Activated naive CD4-positive, alpha-beta T cell treated with anti-CD3 and anti-CD28 coated beads for 36 hours (primary cell): Measurements from ENCODE around the gene GPR156. TPM values are rescaled to one million over a fixed set of nuclear protein-coding genes. Genes with fewer than 3 reads are reported as not detected.
A peak's percentile ranks its signal among the peaks of the same experiment; 100 is the strongest.

ENCODE experiments used
- CTCF ChIA-PET: fragments of 350-600 bp; sonication (Branson Sonifier 250); formaldehyde crosslinking; loops from one replicate; lab custom pipeline; 2021; ENCODE audit warnings: antibody characterized with exemption; lab: Charles Lee
- DNase-seq: peaks from one replicate; pipeline ENCODE4 v3.0.0-alpha.2; 2020
- H3K27ac Mint-ChIP-seq: one replicate; pipeline ENCODE4 v1.8.0; 2021; ENCODE audit warnings: mild to moderate bottlenecking, mixed read lengths
- H3K27me3 Mint-ChIP-seq: one replicate; pipeline ENCODE4 v1.8.0; 2021; ENCODE audit warnings: low read depth, mixed read lengths
- H3K36me3 Mint-ChIP-seq: one replicate; pipeline ENCODE4 v1.8.0; 2021; ENCODE audit warnings: low read depth, mixed read lengths
- H3K4me1 Mint-ChIP-seq: one replicate; pipeline ENCODE4 v1.8.0; 2021; ENCODE audit warnings: low read depth, mixed read lengths
- H3K4me3 Mint-ChIP-seq: one replicate; pipeline ENCODE4 v1.8.0; 2021; ENCODE audit warnings: mild to moderate bottlenecking, moderate library complexity, mixed read lengths
- H3K9me3 Mint-ChIP-seq: one replicate; pipeline ENCODE4 v1.8.0; 2021; ENCODE audit warnings: mixed read lengths
- intact Hi-C: fragments of 100-400 bp; cut with micrococcal nuclease; formaldehyde crosslinking; loops from one replicate; pipeline ENCODE4 v1.15.1; 2023
- total RNA-seq, 2 experiments: library from RNA; stranded (reverse); gene quantifications; one replicate each; pipeline ENCODE4 v1.2.3, GENCODE V29; 2021

Gene GPR156
- total RNA-seq, 2 experiments from 2014 or later, result not detected

DNA sequence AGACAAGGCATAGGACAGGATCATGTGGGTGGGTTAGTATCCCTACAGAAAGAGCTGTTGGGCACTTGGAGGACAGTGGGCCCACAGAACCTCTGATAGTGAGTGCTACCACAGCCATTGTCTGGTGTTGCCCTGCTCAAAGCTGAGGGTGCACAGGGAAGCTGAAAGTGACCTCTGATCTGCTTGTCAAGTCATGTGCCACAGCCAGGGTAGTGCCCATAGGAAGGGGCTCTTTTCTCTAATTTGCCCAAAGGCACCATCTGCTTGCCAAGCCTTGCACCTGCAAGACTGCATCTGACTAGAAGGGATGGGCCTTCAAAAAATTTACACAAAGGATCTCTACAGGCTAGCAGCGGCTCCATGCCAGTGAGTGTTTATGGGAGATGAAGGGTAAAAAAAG lies 103.4 kb downstream of the GPR156 start:
- no peaks in the 10 kb centered on the region for H3K9me3 Mint-ChIP-seq
- no peak overlapping the region for H3K4me3 Mint-ChIP-seq
- CTCF ChIA-PET, result interaction anchor here (1.4 kb wide), 1 partner anchor 290 kb away, joined by 5 read pairs; no protein-coding TSS in a partner anchor
- H3K36me3 Mint-ChIP-seq, result no peaks in the 10 kb centered on the region
- intact Hi-C loops, result loop anchor here (1.0 kb wide), 1 partner anchor 360 kb away; no protein-coding TSS in a partner anchor
- DNase-seq, result no peak
- H3K27ac Mint-ChIP-seq, result no peak overlapping the region
- H3K4me1 Mint-ChIP-seq, result no peaks in the 10 kb centered on the region
- H3K27me3 Mint-ChIP-seq, result no peaks in the 10 kb centered on the region

DNA sequence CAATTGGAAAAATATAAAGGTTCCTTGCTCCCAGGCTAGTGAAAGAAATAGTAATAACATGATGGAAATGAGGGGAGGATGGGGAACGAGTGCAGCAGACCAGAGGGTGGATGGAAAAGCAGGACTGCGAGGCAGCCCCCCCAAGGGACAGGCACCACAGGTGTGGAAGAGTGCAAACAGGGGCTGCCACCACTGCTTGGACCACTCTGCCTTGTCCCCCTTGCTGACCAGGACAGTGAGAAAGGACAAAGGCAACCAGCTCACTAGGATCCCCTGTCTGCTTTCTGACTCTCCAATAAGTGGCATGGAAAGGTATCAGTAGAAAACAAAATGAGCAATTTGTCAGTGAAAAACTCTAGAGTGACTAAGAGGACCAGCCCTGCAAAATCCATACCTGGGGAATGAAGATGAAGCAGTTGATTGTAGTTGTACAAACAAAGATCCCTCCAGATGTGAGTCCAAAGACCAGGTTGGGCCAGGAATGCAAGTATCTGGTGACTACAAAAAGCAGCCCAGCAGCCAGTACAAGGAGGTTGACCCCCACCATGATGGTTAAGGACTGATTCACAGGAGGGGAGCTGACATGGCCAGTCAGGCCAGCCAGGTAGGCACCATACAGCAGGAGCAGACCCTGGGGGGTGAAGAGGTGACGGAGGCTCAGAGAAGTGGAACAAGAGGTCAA lies 104.2 kb downstream of the GPR156 start:
- no peaks in the 10 kb centered on the region for H3K36me3 Mint-ChIP-seq
- no peaks in the 10 kb centered on the region for H3K9me3 Mint-ChIP-seq
- intact Hi-C loops, result no loop called here
- no peak overlapping the region for H3K4me3 Mint-ChIP-seq
- CTCF ChIA-PET, result interaction anchor here (1.4 kb wide), 1 partner anchor 289 kb away, joined by 5 read pairs; no protein-coding TSS in a partner anchor
- H3K4me1 Mint-ChIP-seq, result no peaks in the 10 kb centered on the region
- H3K27ac Mint-ChIP-seq, result no peak overlapping the region
- no peak for DNase-seq
- H3K27me3 Mint-ChIP-seq, result no peaks in the 10 kb centered on the region

DNA sequence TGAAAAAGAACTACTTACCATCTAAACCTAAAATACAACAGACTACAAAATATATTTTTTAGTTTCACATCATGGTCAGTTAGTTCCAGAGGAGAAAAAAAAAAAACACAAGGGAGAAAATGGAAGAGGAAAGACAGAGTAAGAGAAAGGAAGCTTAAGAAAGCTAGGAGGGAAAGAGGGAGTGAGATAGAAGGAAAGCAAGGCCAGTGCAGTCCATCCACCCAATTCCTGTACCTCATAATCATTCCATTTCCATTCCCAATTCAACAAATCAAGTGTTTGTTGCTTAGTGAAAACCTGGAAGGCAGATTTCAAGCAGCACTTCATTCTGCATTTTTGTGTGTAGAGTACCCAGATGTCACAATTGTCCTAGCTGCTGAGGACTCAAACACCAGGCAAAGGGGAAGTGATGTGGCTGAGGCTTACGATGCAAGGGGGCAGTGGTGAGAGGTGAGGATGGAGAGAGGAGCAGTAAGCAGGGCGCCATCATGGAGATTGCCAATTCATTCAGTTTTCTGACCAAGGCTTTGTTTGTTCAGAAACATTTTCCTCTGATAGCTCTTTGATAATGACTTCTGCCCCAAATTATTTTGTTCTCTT lies 107.2 kb downstream of the GPR156 start:
- intact Hi-C loops, result no loop called here

DNA sequence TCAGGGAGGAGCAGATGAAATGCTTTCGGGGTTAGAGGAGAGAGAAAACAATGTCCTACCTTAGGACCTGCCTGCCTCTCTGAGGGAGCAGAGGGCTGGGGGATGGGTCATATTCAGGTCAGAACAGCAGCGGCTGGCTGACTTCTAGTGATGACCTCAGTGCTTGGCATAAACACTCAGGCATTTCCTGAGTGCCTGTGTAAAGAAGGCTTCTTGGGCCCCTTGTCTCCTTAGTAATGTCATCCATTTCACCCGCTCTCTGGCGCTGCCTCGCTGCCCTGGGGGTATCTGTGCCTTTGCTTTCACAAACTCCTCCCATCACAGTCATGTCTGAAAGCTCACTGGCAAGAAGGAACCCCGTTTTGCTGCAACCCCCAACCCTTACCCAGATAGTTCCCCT lies 107.9 kb downstream of the GPR156 start:
- Mint-ChIP-seq H3K27me3 (no peaks in the 10 kb centered on the region), H3K4me1 (no peaks in the 10 kb centered on the region), H3K36me3 (no peaks in the 10 kb centered on the region), H3K9me3 (no peaks in the 10 kb centered on the region), H3K27ac (no peak overlapping the region), H3K4me3 (no peak overlapping the region)
- CTCF ChIA-PET, result interaction anchor here (0.5 kb wide), 1 partner anchor 114 kb away, joined by 5 read pairs; no protein-coding TSS in a partner anchor
- intact Hi-C loops, result no loop called here
- no peak for DNase-seq

More for the DNA sequence above, 107.2 kb downstream of the GPR156 start:
- no peak for DNase-seq
- Mint-ChIP-seq H3K4me1 (no peaks in the 10 kb centered on the region), H3K36me3 (no peaks in the 10 kb centered on the region), H3K27ac (no peak overlapping the region), H3K9me3 (no peaks in the 10 kb centered on the region), H3K4me3 (no peak overlapping the region), H3K27me3 (no peaks in the 10 kb centered on the region)
- CTCF ChIA-PET, result interaction anchor here (0.5 kb wide), 1 partner anchor 113 kb away, joined by 5 read pairs; no protein-coding TSS in a partner anchor

DNA sequence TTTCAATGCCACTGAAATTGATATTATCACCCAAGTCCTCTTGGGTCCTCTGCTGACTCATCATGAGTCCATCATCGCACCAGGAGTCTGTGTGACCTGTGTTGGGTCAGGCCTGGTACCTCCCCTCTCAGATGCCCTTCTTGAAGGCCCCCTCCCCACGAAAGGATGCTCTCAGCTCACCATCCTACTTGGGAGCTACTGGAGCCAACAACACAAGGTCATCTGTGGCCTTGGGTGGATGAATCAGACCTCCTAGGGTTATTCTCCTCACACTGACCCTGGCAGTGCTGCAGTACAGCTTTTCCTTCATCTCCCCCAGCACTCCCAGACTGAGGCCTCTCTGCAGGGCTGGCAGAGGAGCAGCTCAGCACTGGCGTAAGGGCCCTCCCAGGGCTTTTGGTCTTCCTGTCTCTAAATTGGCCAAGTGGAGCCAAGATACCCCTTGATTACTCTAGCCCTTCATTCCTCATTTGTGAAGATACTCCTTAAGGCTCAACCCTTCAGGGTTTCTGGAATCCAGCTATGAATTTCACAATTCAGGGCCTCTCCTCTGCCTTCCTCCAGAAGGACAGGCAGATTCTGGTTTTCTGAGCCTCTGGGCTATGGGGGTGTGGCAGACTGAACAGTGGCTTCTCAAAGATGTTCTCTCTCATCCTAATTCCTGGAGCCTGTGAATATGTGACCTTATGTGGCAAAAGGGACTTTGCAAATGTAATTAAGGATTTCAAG lies 110.0 kb downstream of the GPR156 start:
- Mint-ChIP-seq H3K27ac (no peak overlapping the region), H3K4me3 (no peak overlapping the region), H3K9me3 (no peaks in the 10 kb centered on the region), H3K27me3 (no peaks in the 10 kb centered on the region), H3K4me1 (no peaks in the 10 kb centered on the region), H3K36me3 (no peaks in the 10 kb centered on the region)
- CTCF ChIA-PET, result interaction anchor here (0.7 kb wide), 1 partner anchor 9 kb away, joined by 3 read pairs; no protein-coding TSS in a partner anchor
- intact Hi-C loops, result no loop called here
- DNase-seq, result no peak

DNA sequence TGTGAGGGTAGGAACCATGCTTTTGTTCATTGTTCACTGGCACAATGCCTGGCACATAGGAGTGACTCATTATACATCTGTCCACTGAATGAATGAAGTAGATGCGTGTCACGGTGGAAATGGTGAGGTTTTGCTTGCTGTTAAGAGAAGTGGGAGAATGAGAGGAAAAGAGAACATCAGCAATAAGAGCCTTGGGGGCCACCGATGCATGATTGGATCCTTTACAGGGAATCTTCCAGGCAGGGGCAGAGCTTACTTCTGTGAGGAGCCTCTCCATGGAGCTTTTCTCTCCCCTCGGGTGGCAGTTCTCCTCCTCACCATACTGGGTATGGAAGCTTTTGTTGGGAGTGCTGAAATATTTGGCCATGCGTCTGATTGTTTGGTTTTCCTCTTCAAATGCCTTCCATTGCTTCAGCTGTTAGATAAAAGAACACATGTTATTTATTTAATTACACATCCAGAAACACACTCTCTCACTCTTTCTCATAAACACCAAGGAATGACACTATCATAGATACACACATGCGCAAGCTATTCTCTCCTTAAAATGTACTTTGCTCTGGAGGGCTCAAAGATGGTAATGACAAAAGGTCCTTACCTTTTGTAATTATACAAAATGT lies 111.9 kb downstream of the GPR156 start:
- CTCF ChIA-PET, result interaction anchor here (0.5 to 1.5 kb wide), 5 partner anchors 13 to 461 kb away, joined by 3 to 4 read pairs (median 3); no protein-coding TSS in a partner anchor
- intact Hi-C loops, result no loop called here
- no peaks in the 10 kb centered on the region for H3K9me3 Mint-ChIP-seq
- H3K36me3 Mint-ChIP-seq, result no peaks in the 10 kb centered on the region
- H3K27ac Mint-ChIP-seq, result no peak overlapping the region
- DNase-seq, result no peak
- H3K4me1 Mint-ChIP-seq, result no peaks in the 10 kb centered on the region
- peaks cover 3% of the 10 kb centered on the region for H3K27me3 Mint-ChIP-seq
- no peak overlapping the region for H3K4me3 Mint-ChIP-seq

DNA sequence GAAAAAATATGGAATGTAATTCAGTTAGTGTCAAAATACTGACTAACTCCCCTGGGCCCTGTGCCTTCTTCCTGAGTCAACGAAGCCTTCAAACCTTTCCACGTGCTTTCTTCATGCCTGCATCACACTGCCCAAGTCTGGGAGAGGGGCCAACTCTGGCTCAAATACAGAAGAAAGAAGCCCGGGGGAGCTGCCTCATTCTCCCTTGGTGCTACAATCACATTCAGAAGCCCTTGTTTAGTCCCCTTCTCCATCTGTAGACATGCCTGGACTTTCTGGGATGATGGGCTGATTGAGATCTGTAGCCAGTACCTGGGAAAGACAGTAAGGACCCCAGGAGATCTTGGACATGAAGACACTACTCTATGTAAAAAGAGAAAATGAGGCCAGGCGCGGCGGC lies 113.0 kb downstream of the GPR156 start:
- no peak for DNase-seq
- CTCF ChIA-PET, result no interaction called here
- Mint-ChIP-seq H3K27ac (no peak overlapping the region), H3K27me3 (peaks cover 3% of the 10 kb centered on the region), H3K9me3 (no peaks in the 10 kb centered on the region), H3K4me3 (no peak overlapping the region), H3K36me3 (no peaks in the 10 kb centered on the region), H3K4me1 (no peaks in the 10 kb centered on the region)
- intact Hi-C loops, result no loop called here

DNA sequence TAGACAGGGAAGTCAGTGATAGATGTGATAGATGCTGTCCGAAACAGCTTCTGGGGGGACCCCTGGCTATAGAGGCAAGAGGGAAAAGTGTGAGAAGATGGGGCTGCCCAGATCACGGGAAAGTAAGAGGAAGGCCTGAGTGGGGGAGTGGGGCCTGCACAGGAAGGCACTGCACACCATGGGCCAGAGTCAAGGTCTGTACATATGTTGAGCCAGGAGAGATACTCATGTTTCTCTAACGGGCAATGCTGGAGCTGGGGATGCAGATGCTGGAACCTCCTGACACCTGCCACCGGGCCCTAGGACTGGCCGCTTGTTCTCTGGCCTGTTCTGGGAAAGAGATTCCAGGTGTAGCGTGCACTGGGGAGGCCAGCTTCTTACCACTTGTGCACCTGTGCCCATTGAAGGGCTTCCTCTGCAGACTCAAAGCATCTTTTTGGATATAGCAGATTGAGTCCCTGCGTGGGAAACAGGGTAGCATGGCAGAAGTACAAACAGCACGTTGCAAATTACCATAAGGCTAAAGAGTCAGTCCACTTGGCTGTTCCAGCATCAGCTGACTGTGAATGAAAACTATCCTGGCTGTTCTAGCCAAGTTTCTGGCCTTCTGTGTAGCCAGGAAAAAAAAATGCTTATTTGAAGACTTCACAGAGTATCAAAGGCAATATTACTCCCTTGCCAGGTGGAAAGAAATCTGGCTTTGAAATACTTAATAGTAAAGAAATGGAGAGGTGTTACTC lies 113.7 kb downstream of the GPR156 start:
- Mint-ChIP-seq H3K27me3 (peaks cover 3% of the 10 kb centered on the region), H3K4me3 (no peak overlapping the region), H3K27ac (no peak overlapping the region), H3K9me3 (no peaks in the 10 kb centered on the region), H3K36me3 (no peaks in the 10 kb centered on the region), H3K4me1 (no peaks in the 10 kb centered on the region)
- intact Hi-C loops, result no loop called here
- CTCF ChIA-PET, result interaction anchor here (1.3 kb wide), 1 partner anchor 24 kb away, joined by 4 read pairs; no protein-coding TSS in a partner anchor
- DNase-seq, result no peak

DNA sequence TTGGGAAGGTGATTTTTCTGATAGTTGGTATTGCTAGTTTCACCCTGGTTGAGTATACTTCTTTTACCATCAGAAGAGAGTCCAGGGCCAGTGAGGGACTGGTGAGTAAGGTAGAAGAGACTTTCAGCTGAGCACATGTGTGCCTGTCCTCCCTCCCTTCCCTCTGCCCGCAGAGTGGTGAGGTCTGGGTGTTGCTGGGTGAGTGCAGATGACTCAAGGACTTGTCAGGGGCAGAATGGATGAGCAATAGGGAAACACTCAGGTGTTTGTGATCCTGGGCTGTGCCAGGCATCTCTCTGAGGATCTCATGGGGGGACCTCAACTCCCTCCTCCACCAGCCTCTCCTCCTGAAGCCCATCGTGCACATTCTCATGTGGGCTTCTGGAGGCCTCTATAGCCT lies 114.8 kb downstream of the GPR156 start:
- peak; percentile 12 for DNase-seq
- H3K9me3 Mint-ChIP-seq, result no peaks in the 10 kb centered on the region
- CTCF ChIA-PET, result interaction anchor here (1.3 kb wide), 1 partner anchor 23 kb away, joined by 4 read pairs; no protein-coding TSS in a partner anchor
- H3K4me1 Mint-ChIP-seq, result no peaks in the 10 kb centered on the region
- no peak overlapping the region for H3K27ac Mint-ChIP-seq
- H3K36me3 Mint-ChIP-seq, result no peaks in the 10 kb centered on the region
- H3K27me3 Mint-ChIP-seq, result peaks cover 3% of the 10 kb centered on the region
- intact Hi-C loops, result no loop called here
- no peak overlapping the region for H3K4me3 Mint-ChIP-seq

DNA sequence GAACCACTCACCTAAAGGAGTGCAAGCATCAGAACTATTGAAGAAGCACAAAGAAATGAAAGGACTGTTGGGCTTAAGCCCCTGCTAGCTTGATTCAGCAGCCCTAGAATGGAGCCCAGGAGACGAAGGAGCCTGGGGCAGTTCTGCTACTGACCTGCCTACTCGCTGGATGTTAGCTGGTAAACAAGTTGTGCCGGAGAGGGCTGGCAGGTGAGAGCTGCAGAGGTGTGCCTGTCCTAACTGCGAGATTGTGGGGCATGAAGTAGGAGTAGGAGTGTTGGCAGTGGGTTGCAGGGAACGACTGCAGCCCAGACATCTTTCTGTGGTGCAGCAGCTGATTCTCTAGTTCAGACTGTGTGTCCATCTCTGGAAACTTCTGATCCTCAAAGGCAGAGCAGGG lies 115.6 kb downstream of the GPR156 start:
- H3K4me1 Mint-ChIP-seq, result no peaks in the 10 kb centered on the region
- no peak overlapping the region for H3K27ac Mint-ChIP-seq
- intact Hi-C loops, result no loop called here
- CTCF ChIA-PET, result no interaction called here
- H3K4me3 Mint-ChIP-seq, result no peak overlapping the region
- H3K36me3 Mint-ChIP-seq, result no peaks in the 10 kb centered on the region
- H3K9me3 Mint-ChIP-seq, result no peaks in the 10 kb centered on the region
- DNase-seq, result no peak
- peaks cover 3% of the 10 kb centered on the region for H3K27me3 Mint-ChIP-seq

DNA sequence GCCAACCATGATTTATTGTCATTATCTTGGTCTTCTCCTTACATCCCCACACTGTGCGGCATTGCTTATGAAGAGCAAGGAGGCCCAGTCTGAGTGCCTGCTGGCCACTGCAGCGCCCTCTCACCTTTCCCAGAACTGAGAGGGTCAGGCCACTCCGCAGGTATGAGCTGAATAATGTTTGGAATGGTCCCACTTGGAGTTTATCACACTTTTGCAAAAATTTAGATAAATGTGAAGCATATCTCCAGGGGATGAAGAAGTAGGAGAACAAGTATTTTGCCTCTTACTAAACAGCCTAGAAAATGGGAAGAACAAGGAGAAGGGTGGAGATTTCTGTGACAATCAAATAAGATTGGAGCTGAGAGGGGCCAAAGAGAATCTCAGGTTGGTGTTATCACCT lies 116.4 kb downstream of the GPR156 start:
- no peak for DNase-seq
- Mint-ChIP-seq H3K4me3 (no peak overlapping the region), H3K36me3 (no peaks in the 10 kb centered on the region), H3K4me1 (no peaks in the 10 kb centered on the region), H3K9me3 (no peaks in the 10 kb centered on the region), H3K27ac (no peak overlapping the region), H3K27me3 (peaks cover 3% of the 10 kb centered on the region)
- intact Hi-C loops, result no loop called here
- CTCF ChIA-PET, result no interaction called here
